HG03280 (cell line): ENCODE data around the gene ACACA.

ENCODE experiments used
- ATAC-seq: cut with Tn5 transposase; IDR thresholded peaks from one replicate; pipeline ENCODE4 v1.9.1; 2021; ENCODE audit warnings: mild to moderate bottlenecking, moderate library complexity; ENCODE audit not compliant: unreplicated experiment

The ACACA gene

GRCh38 chr17:37051833-37052232 is 354.8 kb downstream of the ACACA start:
- no peak for ATAC-seq

DNA sequence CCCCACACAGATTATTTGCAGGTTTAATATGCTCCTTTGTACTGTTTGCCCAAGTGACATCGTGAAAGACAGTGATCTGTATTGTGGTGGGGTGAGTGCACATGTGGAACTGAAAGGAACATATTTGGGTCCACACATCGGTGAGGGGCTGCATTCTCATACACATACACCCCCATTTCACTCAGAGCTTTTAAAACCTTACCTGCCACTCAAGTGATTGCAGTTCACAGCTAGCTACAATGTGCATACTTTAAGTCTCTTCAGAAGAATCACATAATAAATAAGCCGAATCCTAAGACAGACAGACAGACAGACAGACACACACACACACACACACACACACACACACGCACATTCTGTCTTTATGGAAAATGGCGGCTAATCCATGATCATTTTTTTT is 355.3 kb downstream of the ACACA start:
- no peak for ATAC-seq

GRCh38 chr17:37050920-37051319 is 355.7 kb downstream of the ACACA start:
- ATAC-seq: no peak

DNA sequence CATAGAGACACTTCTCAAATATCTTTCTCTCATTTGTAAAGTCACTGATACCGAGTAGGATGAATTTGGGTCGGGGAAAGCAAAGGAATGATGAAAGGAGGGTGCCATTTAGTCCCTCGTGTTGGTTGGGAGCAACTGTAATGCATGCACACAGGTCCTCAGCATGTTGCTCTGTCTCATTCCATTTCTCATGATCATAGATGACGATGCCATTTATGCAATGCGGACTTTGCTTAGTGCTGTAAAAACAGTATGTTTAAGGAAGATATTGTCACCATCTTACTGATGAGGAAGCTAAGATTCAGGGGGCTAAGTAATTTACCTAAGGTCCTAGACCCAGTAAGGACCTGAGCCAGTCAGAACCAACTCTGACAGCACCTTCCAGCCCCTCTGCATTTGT is 357.8 kb downstream of the ACACA start:
- no peak for ATAC-seq

DNA sequence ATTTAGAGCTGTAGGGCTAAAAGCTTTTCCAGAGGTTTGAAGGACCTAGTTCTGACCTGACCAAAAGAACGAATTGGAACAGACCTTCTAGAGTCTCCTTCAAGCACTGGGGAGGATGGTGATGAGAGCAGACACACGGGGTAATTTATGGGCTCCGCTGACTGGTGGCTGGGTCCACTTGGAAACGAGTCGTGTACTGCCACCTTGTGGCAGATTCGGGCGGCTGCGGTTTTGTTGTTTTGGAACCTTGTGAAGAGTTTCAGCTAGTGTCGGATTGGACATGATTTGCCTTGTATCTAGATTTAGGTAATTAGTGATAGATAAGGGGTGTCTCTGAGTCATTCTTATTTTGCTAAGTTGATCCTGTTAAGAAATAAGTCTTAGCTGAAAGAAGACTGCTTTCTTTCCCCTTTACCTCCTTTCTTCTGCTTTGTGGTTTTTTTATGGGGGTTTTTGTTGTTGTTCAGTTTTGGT is 359.0 kb downstream of the ACACA start:
- no peak for ATAC-seq

DNA sequence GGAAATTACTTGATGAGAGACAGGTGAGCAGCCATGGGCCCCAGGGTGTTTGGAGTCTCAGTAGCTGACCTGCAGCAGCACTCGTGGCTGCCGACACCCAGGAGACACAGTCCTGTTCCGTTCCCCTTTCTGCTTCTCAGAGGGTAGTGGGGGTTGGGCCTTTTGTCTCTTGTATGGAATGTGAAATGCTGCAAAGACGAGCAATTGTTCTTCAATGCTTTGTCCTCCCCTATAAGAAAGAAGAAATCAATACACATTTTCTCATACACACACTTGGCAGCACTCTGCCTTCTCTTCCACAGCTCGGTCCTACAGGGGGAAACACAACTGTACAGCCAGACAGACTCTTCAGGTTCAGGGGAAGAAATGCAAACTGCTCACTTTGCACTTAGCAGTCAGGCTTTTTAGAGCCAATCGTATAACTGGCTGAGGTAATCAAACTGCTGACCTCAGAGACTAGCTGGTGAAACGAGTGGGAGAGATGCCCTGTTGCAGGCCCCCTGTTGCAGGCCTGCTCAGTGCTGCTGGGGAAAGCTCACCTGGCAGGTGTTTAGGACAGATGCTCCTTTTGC is 361.2 kb downstream of the ACACA start:
- ATAC-seq: no peak

- no peak for ATAC-seq
These were observed 363.4 kb downstream of the ACACA start for GRCh38 chr17:37043201-37043600.

- no peak for ATAC-seq
These were observed 364.7 kb downstream of the ACACA start for GRCh38 chr17:37041932-37042331.

DNA sequence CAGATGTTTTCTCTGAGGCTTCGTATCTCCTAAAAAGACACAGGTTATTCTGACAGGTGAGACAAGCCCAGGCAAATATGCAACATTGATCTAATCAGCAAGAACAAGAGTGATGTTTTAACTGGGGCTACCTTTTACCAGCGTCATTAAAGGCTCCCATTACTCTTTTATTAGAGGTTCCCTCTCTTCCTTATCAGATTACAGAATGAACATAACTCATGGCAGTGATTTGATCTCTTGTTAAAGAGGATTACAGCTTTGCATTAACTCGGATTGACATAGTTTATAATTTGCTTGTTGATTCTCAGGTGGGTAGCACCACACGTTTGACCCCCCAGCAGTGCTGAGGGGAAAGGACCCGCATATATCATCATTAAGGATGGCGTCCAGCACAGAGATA is 367.4 kb downstream of the ACACA start:
- ATAC-seq: no peak

GRCh38 chr17:37037590-37038155 is 369.0 kb downstream of the ACACA start:
- ATAC-seq: no peak
